ENCODE results near the gene KCNMA1. TPM values are rescaled to one million over a fixed set of nuclear protein-coding genes. Genes with fewer than 3 reads are reported as not detected.

Gene KCNMA1
- total and polyA plus RNA-seq, 7 experiments from 2014 or later: 0.42 TPM; not detected in 6

DNA sequence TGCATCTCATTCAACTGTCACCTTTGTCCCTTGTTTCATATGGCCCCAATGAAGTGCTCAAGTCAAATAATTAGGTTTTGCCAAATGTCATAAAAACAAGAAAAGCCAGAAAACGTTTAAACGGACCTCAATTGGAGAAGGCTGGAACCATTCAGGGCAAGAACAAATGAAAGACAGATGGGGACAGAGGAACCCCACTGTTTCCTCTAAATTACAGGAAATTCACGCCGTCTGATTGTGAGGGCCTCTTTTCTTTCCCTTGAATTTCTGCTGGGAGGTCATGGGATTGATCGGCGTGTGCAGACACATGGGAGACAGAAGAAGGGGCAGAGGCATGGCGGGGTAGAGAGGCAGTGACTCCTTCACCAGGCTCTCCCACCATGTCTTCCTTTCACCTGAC, 656.4 kb downstream of the KCNMA1 start:
- intact Hi-C loops (cut with micrococcal nuclease): loop anchor here (10.0 kb wide), 3 partner anchors 134 to 1576 kb away; partner anchors contain the start of gene ZNF503 (in 2 of the 2)
- H3K4me3 Mint-ChIP-seq: no peak overlapping the region
- ChIA-PET CTCF (no interaction called here), POLR2A (no interaction called here)
- H3K9me3 Mint-ChIP-seq: peaks cover 0 to 1% (median 0%) of the 10 kb centered on the region in 11 donors
- H3K9me3 ChIP-seq (ENCODE audit: control insufficient read depth in 2 of 3, low read length in 3 of 3): no peaks in the 10 kb centered on the region
- H3K36me3 Mint-ChIP-seq: no peaks in the 10 kb centered on the region
- ATAC-seq (no peak), DNase-seq (no peak)
- H3K27me3 ChIP-seq (ENCODE audit: control insufficient read depth in 2 of 2, insufficient read depth in 2 of 2, low read length in 2 of 2): no peaks in the 10 kb centered on the region
- peaks cover 0 to 4% (median 0%) of the 10 kb centered on the region in 5 donors for H3K27me3 Mint-ChIP-seq
- no peaks in the 10 kb centered on the region for H3K4me1 ChIP-seq (ENCODE audit: control insufficient read depth in 2 of 2, insufficient read depth in 2 of 2, low read length in 2 of 2)
- H3K36me3 ChIP-seq (ENCODE audit: control insufficient read depth in 2 of 3, insufficient read depth in 3 of 3, low read length in 3 of 3): no peaks in the 10 kb centered on the region
- no peak overlapping the region for H3K27ac ChIP-seq (ENCODE audit: low read depth, low read length)
- H3K4me1 Mint-ChIP-seq: no peaks in the 10 kb centered on the region
- H3K4me3 ChIP-seq (ENCODE audit: low read length): no peak overlapping the region
- H3K27ac Mint-ChIP-seq: no peak overlapping the region

- H3K27me3 ChIP-seq (ENCODE audit: control insufficient read depth in 2 of 2, insufficient read depth in 2 of 2, low read length in 2 of 2): no peaks in the 10 kb centered on the region
- no peak overlapping the region for H3K27ac Mint-ChIP-seq
- no peak overlapping the region for H3K27ac ChIP-seq (ENCODE audit: low read depth, low read length)
- H3K36me3 Mint-ChIP-seq: no peaks in the 10 kb centered on the region
- intact Hi-C loops (cut with micrococcal nuclease): no loop called here
- POLR2A ChIA-PET: no interaction called here
- DNase-seq: no peak
- CTCF ChIA-PET: no interaction called here
- H3K4me1 Mint-ChIP-seq: no peaks in the 10 kb centered on the region
- no peak overlapping the region for H3K4me3 ChIP-seq (ENCODE audit: low read length)
- H3K4me1 ChIP-seq (ENCODE audit: control insufficient read depth in 2 of 2, insufficient read depth in 2 of 2, low read length in 2 of 2): no peaks in the 10 kb centered on the region
- no peaks in the 10 kb centered on the region for H3K36me3 ChIP-seq (ENCODE audit: control insufficient read depth in 2 of 3, insufficient read depth in 3 of 3, low read length in 3 of 3)
- H3K9me3 ChIP-seq (ENCODE audit: control insufficient read depth in 2 of 3, low read length in 3 of 3): no peaks in the 10 kb centered on the region
- peaks cover 0 to 1% (median 0%) of the 10 kb centered on the region in 11 donors for H3K9me3 Mint-ChIP-seq
- no peak overlapping the region for H3K4me3 Mint-ChIP-seq
- H3K27me3 Mint-ChIP-seq: peaks cover 0 to 12% (median 0%) of the 10 kb centered on the region in 5 donors
- ATAC-seq: no peak
These were observed 659.7 kb downstream of the KCNMA1 start for GRCh38 chr10:76977901-76978300.

DNA sequence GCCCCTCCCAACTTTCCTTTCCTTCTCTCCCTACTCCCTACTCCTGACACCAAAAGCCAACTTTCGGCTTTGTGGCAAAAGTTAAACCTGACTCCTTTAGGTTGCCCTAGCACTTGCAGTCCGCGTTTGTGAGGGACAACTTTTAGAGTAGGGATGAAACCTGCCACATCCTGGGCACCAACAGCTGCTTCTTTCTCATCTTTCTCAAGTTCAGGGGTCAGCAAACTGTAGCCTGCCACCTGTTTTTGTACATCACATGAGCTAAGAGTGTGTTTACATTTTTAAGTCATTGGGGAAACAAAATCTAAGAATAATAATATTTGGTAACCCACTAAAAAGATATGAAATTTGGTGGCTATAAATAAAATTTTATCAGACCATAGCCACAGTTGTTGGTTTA, 660.6 kb downstream of the KCNMA1 start:
- no peaks in the 10 kb centered on the region for H3K27me3 ChIP-seq (ENCODE audit: control insufficient read depth in 2 of 2, insufficient read depth in 2 of 2, low read length in 2 of 2)
- H3K9me3 ChIP-seq (ENCODE audit: control insufficient read depth in 2 of 3, low read length in 3 of 3): no peaks in the 10 kb centered on the region
- ChIA-PET POLR2A (no interaction called here), CTCF (no interaction called here)
- DNase-seq (no peak), ATAC-seq (no peak)
- no peaks in the 10 kb centered on the region for H3K36me3 Mint-ChIP-seq
- H3K4me3 ChIP-seq (ENCODE audit: low read length): no peak overlapping the region
- H3K4me1 ChIP-seq (ENCODE audit: control insufficient read depth in 2 of 2, insufficient read depth in 2 of 2, low read length in 2 of 2): no peaks in the 10 kb centered on the region
- H3K4me3 Mint-ChIP-seq: no peak overlapping the region
- intact Hi-C loops (cut with micrococcal nuclease): no loop called here
- no peak overlapping the region for H3K27ac ChIP-seq (ENCODE audit: low read depth, low read length)
- peaks cover 0 to 12% (median 0%) of the 10 kb centered on the region in 5 donors for H3K27me3 Mint-ChIP-seq
- H3K4me1 Mint-ChIP-seq: no peaks in the 10 kb centered on the region
- H3K9me3 Mint-ChIP-seq: peaks cover 0 to under 1% (median 0%) of the 10 kb centered on the region in 11 donors
- H3K36me3 ChIP-seq (ENCODE audit: control insufficient read depth in 2 of 3, insufficient read depth in 3 of 3, low read length in 3 of 3): no peaks in the 10 kb centered on the region
- H3K27ac Mint-ChIP-seq: no peak overlapping the region

- POLR2A ChIA-PET: no interaction called here
These were observed 661.5 kb downstream of the KCNMA1 start for GRCh38 chr10:76976142-76976541.

GRCh38 chr10:76975126-76975525, 662.5 kb downstream of the KCNMA1 start:
- H3K4me1 Mint-ChIP-seq: no peaks in the 10 kb centered on the region
- intact Hi-C loops (cut with micrococcal nuclease): no loop called here
- H3K36me3 ChIP-seq (ENCODE audit: control insufficient read depth in 2 of 3, insufficient read depth in 3 of 3, low read length in 3 of 3): no peaks in the 10 kb centered on the region
- no peak for DNase-seq
- H3K4me3 Mint-ChIP-seq: no peak overlapping the region
- no peak overlapping the region for H3K4me3 ChIP-seq (ENCODE audit: low read length)
- H3K36me3 Mint-ChIP-seq: no peaks in the 10 kb centered on the region
- no peaks in the 10 kb centered on the region for H3K4me1 ChIP-seq (ENCODE audit: control insufficient read depth in 2 of 2, insufficient read depth in 2 of 2, low read length in 2 of 2)
- no peaks in the 10 kb centered on the region for H3K9me3 Mint-ChIP-seq
- no peak overlapping the region for H3K27ac ChIP-seq (ENCODE audit: low read depth, low read length)
- H3K9me3 ChIP-seq (ENCODE audit: control insufficient read depth in 2 of 3, low read length in 3 of 3): no peaks in the 10 kb centered on the region
- H3K27ac Mint-ChIP-seq: no peak overlapping the region
- ATAC-seq: no peak
- ChIA-PET CTCF (no interaction called here), POLR2A (no interaction called here)
- no peaks in the 10 kb centered on the region for H3K27me3 ChIP-seq (ENCODE audit: control insufficient read depth in 2 of 2, insufficient read depth in 2 of 2, low read length in 2 of 2)
- H3K27me3 Mint-ChIP-seq: peaks cover 0 to 12% (median 0%) of the 10 kb centered on the region in 5 donors

More at GRCh38 chr10:76976142-76976541, 661.5 kb downstream of the KCNMA1 start:
- H3K27me3 Mint-ChIP-seq: peaks cover 0 to 12% (median 0%) of the 10 kb centered on the region in 5 donors
- Histone ChIP-seq H3K27me3 (ENCODE audit: control insufficient read depth in 2 of 2, insufficient read depth in 2 of 2, low read length in 2 of 2) (no peaks in the 10 kb centered on the region), H3K4me3 (ENCODE audit: low read length) (no peak overlapping the region), H3K36me3 (ENCODE audit: control insufficient read depth in 2 of 3, insufficient read depth in 3 of 3, low read length in 3 of 3) (no peaks in the 10 kb centered on the region), H3K4me1 (ENCODE audit: control insufficient read depth in 2 of 2, insufficient read depth in 2 of 2, low read length in 2 of 2) (no peaks in the 10 kb centered on the region), H3K9me3 (ENCODE audit: control insufficient read depth in 2 of 3, low read length in 3 of 3) (no peaks in the 10 kb centered on the region), H3K27ac (ENCODE audit: low read depth, low read length) (no peak overlapping the region)
- CTCF ChIA-PET: interaction anchor here (0.6 kb wide), 2 partner anchors 9 to 208 kb away, joined by 3 to 4 read pairs; no protein-coding TSS in a partner anchor
- ATAC-seq (no peak), DNase-seq (no peak)
- intact Hi-C loops (cut with micrococcal nuclease): no loop called here
- H3K27ac Mint-ChIP-seq: no peak overlapping the region
- no peaks in the 10 kb centered on the region for H3K36me3 Mint-ChIP-seq
- H3K4me1 Mint-ChIP-seq: no peaks in the 10 kb centered on the region
- no peak overlapping the region for H3K4me3 Mint-ChIP-seq
- H3K9me3 Mint-ChIP-seq: no peaks in the 10 kb centered on the region

GRCh38 chr10:76974017-76974691, 663.5 kb downstream of the KCNMA1 start:
- Mint-ChIP-seq H3K4me1 (no peaks in the 10 kb centered on the region), H3K27me3 (peaks cover 0 to 12% (median 0%) of the 10 kb centered on the region in 5 donors), H3K36me3 (no peaks in the 10 kb centered on the region), H3K27ac (no peak overlapping the region), H3K4me3 (no peak overlapping the region), H3K9me3 (no peaks in the 10 kb centered on the region)
- Histone ChIP-seq H3K4me1 (ENCODE audit: control insufficient read depth in 2 of 2, insufficient read depth in 2 of 2, low read length in 2 of 2) (no peaks in the 10 kb centered on the region), H3K36me3 (ENCODE audit: control insufficient read depth in 2 of 3, insufficient read depth in 3 of 3, low read length in 3 of 3) (no peaks in the 10 kb centered on the region), H3K9me3 (ENCODE audit: control insufficient read depth in 2 of 3, low read length in 3 of 3) (no peaks in the 10 kb centered on the region), H3K27me3 (ENCODE audit: control insufficient read depth in 2 of 2, insufficient read depth in 2 of 2, low read length in 2 of 2) (no peaks in the 10 kb centered on the region), H3K4me3 (ENCODE audit: low read length) (no peak overlapping the region), H3K27ac (ENCODE audit: low read depth, low read length) (no peak overlapping the region)
- ChIA-PET CTCF (no interaction called here), POLR2A (no interaction called here)
- DNase-seq (no peak), ATAC-seq (no peak)
- intact Hi-C loops (cut with micrococcal nuclease): no loop called here

Data from naive thymus-derived CD4-positive, alpha-beta T cell (primary cell).